ENCODE measurements around the gene PTAR1.

PTAR1 gene

DNA sequence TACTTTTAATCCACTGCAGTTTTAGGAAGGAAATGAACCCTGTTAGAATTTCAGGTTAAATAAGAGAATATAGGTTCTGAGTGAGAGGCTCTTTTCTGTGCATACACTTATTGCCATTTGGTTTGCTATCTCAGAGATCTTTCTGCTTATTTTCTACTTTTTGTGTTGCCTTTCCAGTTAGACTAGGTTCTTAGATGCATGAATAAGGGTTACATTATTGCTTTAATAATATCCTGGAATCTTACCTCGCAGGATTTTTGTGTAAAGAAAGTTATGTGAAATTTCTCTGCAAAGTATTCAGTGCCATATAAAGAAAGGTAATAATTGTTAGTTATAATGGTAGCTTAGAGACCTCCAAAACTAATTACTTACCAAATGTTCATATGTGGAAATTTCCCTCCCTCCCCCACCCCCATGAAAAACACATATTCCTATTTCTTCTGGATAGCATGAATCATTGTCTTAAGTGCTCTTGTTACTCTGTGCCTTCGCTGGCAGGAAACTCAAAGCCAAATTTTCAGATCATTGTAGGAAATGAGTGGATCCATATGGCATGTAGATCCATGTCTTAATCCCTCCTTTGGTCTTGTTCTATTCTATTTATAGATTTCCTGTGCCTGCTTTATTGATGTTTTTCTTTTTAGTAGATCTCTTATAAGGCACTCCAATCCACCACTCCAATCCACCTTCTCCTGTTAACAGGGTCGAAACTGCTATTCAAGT lies 84.9 kb downstream of the PTAR1 start:
- no peak for DNase-seq (ENCODE audit: low read depth)
- no peak overlapping the region for H3K4me3 ChIP-seq (ENCODE audit: low read depth, low read length)
- no peak for TF ChIP-seq POLR2A (IDR thresholded peaks at IDR 0.05; ENCODE audit: extremely low read depth, insufficient read length)
- TF ChIP-seq, protein P1, sequence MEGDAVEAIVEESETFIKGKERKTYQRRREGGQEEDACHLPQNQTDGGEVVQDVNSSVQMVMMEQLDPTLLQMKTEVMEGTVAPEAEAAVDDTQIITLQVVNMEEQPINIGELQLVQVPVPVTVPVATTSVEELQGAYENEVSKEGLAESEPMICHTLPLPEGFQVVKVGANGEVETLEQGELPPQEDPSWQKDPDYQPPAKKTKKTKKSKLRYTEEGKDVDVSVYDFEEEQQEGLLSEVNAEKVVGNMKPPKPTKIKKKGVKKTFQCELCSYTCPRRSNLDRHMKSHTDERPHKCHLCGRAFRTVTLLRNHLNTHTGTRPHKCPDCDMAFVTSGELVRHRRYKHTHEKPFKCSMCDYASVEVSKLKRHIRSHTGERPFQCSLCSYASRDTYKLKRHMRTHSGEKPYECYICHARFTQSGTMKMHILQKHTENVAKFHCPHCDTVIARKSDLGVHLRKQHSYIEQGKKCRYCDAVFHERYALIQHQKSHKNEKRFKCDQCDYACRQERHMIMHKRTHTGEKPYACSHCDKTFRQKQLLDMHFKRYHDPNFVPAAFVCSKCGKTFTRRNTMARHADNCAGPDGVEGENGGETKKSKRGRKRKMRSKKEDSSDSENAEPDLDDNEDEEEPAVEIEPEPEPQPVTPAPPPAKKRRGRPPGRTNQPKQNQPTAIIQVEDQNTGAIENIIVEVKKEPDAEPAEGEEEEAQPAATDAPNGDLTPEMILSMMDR (IDR thresholded peaks at IDR 0.05; ENCODE audit: low read depth, low read length), result no peak
- TF ChIP-seq MYC (IDR thresholded peaks at IDR 0.05; ENCODE audit: low read depth, low read length), result no peak
- TF ChIP-seq, protein P2, sequence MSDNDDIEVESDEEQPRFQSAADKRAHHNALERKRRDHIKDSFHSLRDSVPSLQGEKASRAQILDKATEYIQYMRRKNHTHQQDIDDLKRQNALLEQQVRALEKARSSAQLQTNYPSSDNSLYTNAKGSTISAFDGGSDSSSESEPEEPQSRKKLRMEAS (IDR thresholded peaks at IDR 0.05; ENCODE audit: low read depth, low read length), result no peak

DNA sequence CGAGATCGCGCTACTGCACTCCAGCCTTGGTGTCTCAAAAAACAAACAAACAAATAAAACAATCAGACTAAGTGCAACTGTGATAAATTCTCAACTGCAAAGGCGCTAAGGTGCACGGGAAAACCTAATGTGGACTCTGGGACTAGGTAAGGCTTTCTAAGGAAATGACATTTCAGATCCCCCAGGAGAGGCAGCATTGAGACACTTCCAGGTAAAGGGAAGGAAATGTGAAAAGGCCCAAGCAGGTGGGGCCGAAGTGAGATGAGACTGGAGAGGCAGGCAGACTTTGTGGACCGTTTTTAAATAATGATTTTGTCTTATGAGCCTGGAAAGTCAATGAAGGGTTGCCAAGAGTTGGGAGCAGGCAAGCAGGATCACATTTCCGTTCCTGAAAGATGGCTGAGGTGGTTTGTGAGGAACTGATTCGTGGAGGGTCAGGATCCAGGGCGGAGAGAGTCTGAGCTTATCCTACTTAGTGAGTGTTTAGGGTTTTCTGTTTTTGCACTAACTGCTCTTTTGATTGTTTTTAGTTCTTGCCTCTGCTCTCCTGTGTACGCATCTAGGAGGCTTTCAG lies 85.6 kb downstream of the PTAR1 start:
- H3K4me3 ChIP-seq (ENCODE audit: low read depth, low read length), result no peak overlapping the region
- no peak for DNase-seq (ENCODE audit: low read depth)
- TF ChIP-seq, protein P1 (IDR thresholded peaks at IDR 0.05; ENCODE audit: low read depth, low read length), result no peak
- TF ChIP-seq MYC (IDR thresholded peaks at IDR 0.05; ENCODE audit: low read depth, low read length) (no peak), POLR2A (IDR thresholded peaks at IDR 0.05; ENCODE audit: extremely low read depth, insufficient read length) (no peak)

DNA sequence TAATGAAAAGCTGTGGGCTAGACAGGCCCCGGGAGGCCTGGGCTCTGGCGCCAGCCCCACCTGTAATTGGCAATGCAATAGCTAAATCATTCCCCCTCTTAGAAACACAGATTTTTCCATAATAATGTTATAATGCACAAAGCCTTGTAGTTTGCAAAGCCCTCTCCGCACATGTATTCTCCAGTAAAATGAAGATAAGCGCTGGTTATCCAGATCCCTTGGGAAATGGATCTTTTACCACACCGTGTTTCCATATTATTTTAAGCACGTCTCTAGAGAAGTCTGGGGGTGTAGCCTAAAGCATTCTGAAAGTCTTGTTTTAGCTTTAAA lies 86.5 kb downstream of the PTAR1 start:
- DNase-seq (ENCODE audit: low read depth), result no peak
- TF ChIP-seq, protein P1 (IDR thresholded peaks at IDR 0.05; ENCODE audit: low read depth, low read length), result no peak
- TF ChIP-seq POLR2A (IDR thresholded peaks at IDR 0.05; ENCODE audit: extremely low read depth, insufficient read length) (no peak), MYC (IDR thresholded peaks at IDR 0.05; ENCODE audit: low read depth, low read length) (no peak)
- TF ChIP-seq, protein P2 (IDR thresholded peaks at IDR 0.05; ENCODE audit: low read depth, low read length), result no peak
- H3K4me3 ChIP-seq (ENCODE audit: low read depth, low read length), result no peak overlapping the region

DNA sequence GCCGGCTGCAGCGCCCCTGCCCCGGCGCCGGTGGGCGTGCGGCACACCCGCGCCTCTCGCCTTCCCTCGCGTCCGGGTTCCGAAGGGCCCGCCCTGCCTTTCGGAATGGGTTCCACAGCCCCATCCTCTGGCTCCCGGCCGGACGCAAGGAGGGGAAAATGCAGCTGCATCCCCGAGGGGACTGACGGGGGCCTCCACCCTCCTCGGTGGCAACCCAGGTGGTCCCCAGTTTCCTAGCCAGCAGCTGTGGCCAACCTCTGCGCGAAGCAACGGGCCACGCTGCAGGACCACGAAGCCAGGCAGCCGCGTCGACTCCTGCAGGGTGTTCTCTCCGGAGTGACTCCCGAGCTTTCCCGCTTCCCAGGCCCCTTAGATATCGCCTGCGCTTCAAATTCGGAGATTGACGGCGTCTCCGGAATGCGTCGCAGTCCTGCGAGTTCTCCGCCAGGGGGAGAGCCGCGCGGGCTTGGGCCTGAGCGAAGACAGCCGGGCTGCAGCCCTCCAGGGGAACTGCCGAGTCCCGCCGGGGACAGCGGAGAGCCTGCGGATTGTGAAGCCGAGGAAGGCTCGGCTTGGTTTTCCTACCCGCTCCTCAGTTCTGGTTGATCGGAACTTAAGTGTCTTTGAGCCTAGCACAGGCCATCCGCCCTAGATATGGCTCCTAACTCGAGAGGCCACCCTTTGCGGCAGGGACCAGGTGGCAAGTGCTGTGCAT lies 87.1 kb downstream of the PTAR1 start:
- TF ChIP-seq, protein P2 (IDR thresholded peaks at IDR 0.05; ENCODE audit: low read depth, low read length), result no peak
- TF ChIP-seq, protein P1 (IDR thresholded peaks at IDR 0.05; ENCODE audit: low read depth, low read length), result peak; percentile 59
- DNase-seq (ENCODE audit: low read depth), result peak; percentile 61
- H3K4me3 ChIP-seq (ENCODE audit: low read depth, low read length), result no peak overlapping the region

DNA sequence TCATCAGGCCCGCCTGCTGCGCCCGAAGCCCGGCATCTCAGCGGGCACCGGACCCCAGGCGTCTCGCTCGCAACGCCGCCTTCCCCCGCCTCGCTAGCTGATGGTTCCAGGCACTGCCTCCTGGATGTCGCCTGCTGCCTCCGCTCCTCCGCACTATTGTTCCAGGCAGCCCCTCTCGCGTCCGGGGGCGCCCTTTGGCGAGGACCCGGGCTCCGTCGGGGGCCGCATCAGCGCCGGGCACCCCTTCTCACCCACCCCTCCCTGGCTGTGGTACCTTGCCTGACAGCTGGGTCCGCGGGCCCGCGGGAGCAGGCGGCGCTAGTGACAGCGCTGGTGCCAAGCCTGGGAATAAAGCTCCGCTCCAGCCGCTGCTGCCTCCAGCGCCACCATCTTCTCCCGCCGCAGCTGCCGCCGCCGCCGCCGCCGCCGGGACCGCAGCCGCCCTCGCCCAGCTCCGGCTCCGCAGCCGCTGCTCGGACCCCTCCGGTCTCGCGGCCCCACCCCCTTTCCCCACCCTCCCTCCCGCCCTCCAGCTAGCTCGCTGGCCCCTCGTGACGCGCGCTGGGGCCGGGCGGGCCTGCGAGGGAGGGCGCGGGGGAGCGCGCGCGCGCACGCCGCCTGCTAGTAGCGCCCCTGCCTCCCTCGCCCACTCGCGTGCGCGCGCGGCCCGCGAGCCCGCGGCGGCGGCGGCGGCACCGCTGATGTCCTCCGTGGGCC lies 87.8 kb downstream of the PTAR1 start, which contains the start of gene APBA1:
Gene APBA1 (minus strand): TSS at position 493 of the 717 bp plus-strand sequence.
- H3K4me3 ChIP-seq (ENCODE audit: low read depth, low read length), result no peak within 1 kb of the TSS
- TF ChIP-seq MYC (IDR thresholded peaks at IDR 0.05; ENCODE audit: low read depth, low read length) (no peak), POLR2A (IDR thresholded peaks at IDR 0.05; ENCODE audit: extremely low read depth, insufficient read length) (no peak)
- TF ChIP-seq, protein P1 (IDR thresholded peaks at IDR 0.05; ENCODE audit: low read depth, low read length), result no peak
- TF ChIP-seq, protein P2 (IDR thresholded peaks at IDR 0.05; ENCODE audit: low read depth, low read length), result no peak
- no peak for DNase-seq (ENCODE audit: low read depth)
